ENCODE measurements around the gene PTMS.
A peak's percentile ranks its signal among the peaks of the same experiment; 100 is the strongest.

PTMS gene

GRCh38 chr12:6772726-6773589 lies 6.8 kb downstream of the PTMS start:
- no peak for DNase-seq

- no peak for DNase-seq
Measured at GRCh38 chr12:6773590-6774351, 7.6 kb downstream of the PTMS start.

- no peak for DNase-seq
Measured at GRCh38 chr12:6774499-6775062, 8.4 kb downstream of the PTMS start.

GRCh38 chr12:6775185-6776174 lies 9.3 kb downstream of the PTMS start:
- DNase-seq, result no peak

GRCh38 chr12:6777386-6777785 lies 11.2 kb downstream of the PTMS start:
- no peak for DNase-seq

GRCh38 chr12:6778217-6778573 lies 12.0 kb downstream of the PTMS start:
- no peak for DNase-seq

GRCh38 chr12:6778574-6779550 lies 12.7 kb downstream of the PTMS start:
- DNase-seq, result peak; percentile 61

GRCh38 chr12:6779708-6780432 lies 13.7 kb downstream of the PTMS start:
- DNase-seq, result no peak

- DNase-seq, result no peak
Measured at GRCh38 chr12:6780573-6780972, 14.4 kb downstream of the PTMS start.

GRCh38 chr12:6782119-6782518 lies 16.0 kb downstream of the PTMS start:
- DNase-seq, result no peak

- no peak for DNase-seq
Measured at GRCh38 chr12:6782850-6783566, 16.8 kb downstream of the PTMS start.

GRCh38 chr12:6783828-6784227 lies 17.7 kb downstream of the PTMS start:
- DNase-seq, result no peak

- DNase-seq, result no peak
Measured at GRCh38 chr12:6784296-6784695, 18.1 kb downstream of the PTMS start.

GRCh38 chr12:6784761-6785160 lies 18.6 kb downstream of the PTMS start:
- no peak for DNase-seq

- DNase-seq, result no peak
Measured at GRCh38 chr12:6786416-6787094, 20.4 kb downstream of the PTMS start.

- no peak for DNase-seq
Measured at GRCh38 chr12:6787309-6787708, 21.1 kb downstream of the PTMS start.

GRCh38 chr12:6788972-6789924 lies 23.1 kb downstream of the PTMS start, which contains the start of gene CD4:
Gene CD4 (plus strand): TSS chr12:6789528. CDS start chr12:6800139, 10,611 bp downstream.
- DNase-seq, result no peak

Data from NCI-H748 treated with DMSO at 0.1 percent for 48 hours (cell line).